Esophagus muscularis mucosa (tissue), 4 donors: Measurements from ENCODE around the gene MFSD11.

ENCODE experiments used
- EP300 ChIP-seq: sonication (generic); formaldehyde crosslinking; IDR thresholded peaks from one replicate; pipeline ENCODE4 v1.6.1; 2017; ENCODE audit warnings: antibody characterized with exemption
- POLR2A ChIP-seq: fragments of 450-650 bp; IDR thresholded peaks from one replicate; pipeline ENCODE4 v1.6.1; 2017; ENCODE audit warnings: antibody characterized with exemption, moderate library complexity, mild to moderate bottlenecking, low read depth
- POLR2AphosphoS5 ChIP-seq, 2 donors: sonication (generic); formaldehyde crosslinking; IDR thresholded peaks; one replicate each; pipeline ENCODE4 v1.6.1; 2017; ENCODE audit warnings: antibody characterized with exemption in 2 of 2
- TF ChIP-seq, protein P1 (sequence below), 3 experiments: fragments of 200-600 bp in 2 of 3; fragments of 450-650 bp in 1 of 3; sonication (generic) in 2 of 3; IDR thresholded peaks; one replicate each; pipeline ENCODE4 v1.5.1; 2017 to 2019; ENCODE audit warnings: antibody characterized with exemption in 3 of 3, mild to moderate bottlenecking in 2 of 3, moderate library complexity in 1 of 3

DNA sequence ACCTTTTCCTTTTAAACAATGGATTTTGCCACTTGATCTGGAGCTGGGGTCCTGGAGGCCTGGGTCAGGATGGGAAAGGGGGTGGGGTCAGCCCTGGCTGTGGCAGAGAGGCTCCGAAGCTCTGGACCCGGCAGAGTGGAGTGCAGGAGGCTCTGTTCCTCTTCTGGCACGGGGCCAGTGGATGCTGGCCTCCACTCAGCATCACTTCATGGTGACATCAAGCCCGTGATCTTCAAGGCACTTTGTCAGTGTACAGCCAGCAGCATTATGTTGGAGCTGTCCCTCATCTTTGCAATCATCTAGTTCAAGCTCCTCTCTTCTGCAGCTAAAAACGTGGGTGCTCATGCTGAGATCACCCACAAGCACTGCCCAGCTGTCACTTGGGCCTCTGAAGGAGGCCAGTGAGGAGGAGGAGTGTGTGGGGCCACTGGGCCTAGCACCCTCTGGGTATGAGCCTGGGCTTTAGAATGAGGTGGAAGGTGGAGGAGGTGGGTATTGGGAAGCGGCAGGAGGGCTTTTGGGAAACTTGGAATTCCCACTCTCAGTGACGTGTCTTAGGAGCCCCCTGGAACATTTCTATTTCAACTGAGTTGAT lies 84.4 kb downstream of the MFSD11 start:
- TF ChIP-seq, protein P1, sequence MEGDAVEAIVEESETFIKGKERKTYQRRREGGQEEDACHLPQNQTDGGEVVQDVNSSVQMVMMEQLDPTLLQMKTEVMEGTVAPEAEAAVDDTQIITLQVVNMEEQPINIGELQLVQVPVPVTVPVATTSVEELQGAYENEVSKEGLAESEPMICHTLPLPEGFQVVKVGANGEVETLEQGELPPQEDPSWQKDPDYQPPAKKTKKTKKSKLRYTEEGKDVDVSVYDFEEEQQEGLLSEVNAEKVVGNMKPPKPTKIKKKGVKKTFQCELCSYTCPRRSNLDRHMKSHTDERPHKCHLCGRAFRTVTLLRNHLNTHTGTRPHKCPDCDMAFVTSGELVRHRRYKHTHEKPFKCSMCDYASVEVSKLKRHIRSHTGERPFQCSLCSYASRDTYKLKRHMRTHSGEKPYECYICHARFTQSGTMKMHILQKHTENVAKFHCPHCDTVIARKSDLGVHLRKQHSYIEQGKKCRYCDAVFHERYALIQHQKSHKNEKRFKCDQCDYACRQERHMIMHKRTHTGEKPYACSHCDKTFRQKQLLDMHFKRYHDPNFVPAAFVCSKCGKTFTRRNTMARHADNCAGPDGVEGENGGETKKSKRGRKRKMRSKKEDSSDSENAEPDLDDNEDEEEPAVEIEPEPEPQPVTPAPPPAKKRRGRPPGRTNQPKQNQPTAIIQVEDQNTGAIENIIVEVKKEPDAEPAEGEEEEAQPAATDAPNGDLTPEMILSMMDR (IDR thresholded peaks at IDR 0.05) = no peak
- TF ChIP-seq POLR2A = no peak
- no peak for TF ChIP-seq POLR2AphosphoS5 (IDR thresholded peaks at IDR 0.05)
- TF ChIP-seq EP300 = no peak
